HEK293T (cell line): ENCODE results near the gene SFT2D2.

ENCODE experiments used
- ARNT ChIP-seq: fragments of 450-650 bp; IDR thresholded peaks from 2 replicates; pipeline ENCODE4 v1.6.1; 2017; ENCODE audit warnings: mild to moderate bottlenecking
- BHLHE40 ChIP-seq: fragments of 450-650 bp; IDR thresholded peaks from 2 replicates; pipeline ENCODE4 v1.6.1; 2016; ENCODE audit warnings: mild to moderate bottlenecking, moderate library complexity, borderline replicate concordance
- CTBP1 ChIP-seq: fragments of 450-650 bp; IDR thresholded peaks from 2 replicates; pipeline ENCODE4 v1.6.1; 2016; ENCODE audit warnings: borderline replicate concordance
- ELF4 ChIP-seq: fragments of 450-650 bp; IDR thresholded peaks from 2 replicates; pipeline ENCODE4 v1.6.1; 2017; ENCODE audit warnings: antibody characterized with exemption
- FOXK2 ChIP-seq: fragments of 450-650 bp; IDR thresholded peaks from 2 replicates; pipeline ENCODE4 v1.6.1; 2016; ENCODE audit warnings: mild to moderate bottlenecking
- FOXM1 ChIP-seq: fragments of 450-650 bp; IDR thresholded peaks from 2 replicates; pipeline ENCODE4 v1.6.1; 2017; ENCODE audit warnings: mild to moderate bottlenecking, borderline replicate concordance
- L3MBTL2 ChIP-seq: fragments of 450-650 bp; conservative IDR thresholded peaks from 2 replicates; pipeline ENCODE4 v1.6.1; 2016; ENCODE audit warnings: mild to moderate bottlenecking
- LEF1 ChIP-seq: fragments of 450-650 bp; IDR thresholded peaks from 2 replicates; pipeline ENCODE4 v1.6.1; 2017; ENCODE audit warnings: mild to moderate bottlenecking, borderline replicate concordance
- NFRKB ChIP-seq: fragments of 450-650 bp; IDR thresholded peaks from 2 replicates; pipeline ENCODE4 v1.6.1; 2016; ENCODE audit warnings: mild to moderate bottlenecking, moderate library complexity
- PKNOX1 ChIP-seq: fragments of 450-650 bp; IDR thresholded peaks from 2 replicates; pipeline ENCODE4 v1.6.1; 2016
- SP1 ChIP-seq: fragments of 450-650 bp; IDR thresholded peaks from 2 replicates; pipeline ENCODE4 v1.6.1; 2017
- SUZ12 ChIP-seq: fragments of 450-650 bp; IDR thresholded peaks from 2 replicates; pipeline ENCODE4 v1.6.1; 2016; ENCODE audit warnings: mild to moderate bottlenecking
- TARDBP ChIP-seq: fragments of 450-650 bp; IDR thresholded peaks from 2 replicates; pipeline ENCODE4 v1.6.1; 2016
- ZNF384 ChIP-seq: fragments of 450-650 bp; IDR thresholded peaks from 2 replicates; pipeline ENCODE4 v1.6.1; 2016

GRCh38 chr1:168245042-168245441 lies 19.2 kb downstream of the SFT2D2 start:
- TF ChIP-seq ELF4 (no peak), FOXM1 (no peak), LEF1 (no peak), ZNF384 (no peak), ARNT (no peak), SP1 (no peak), FOXK2 (no peak), CTBP1 (no peak), NFRKB (no peak), TARDBP (no peak), BHLHE40 (no peak), SUZ12 (no peak), L3MBTL2 (no peak), PKNOX1 (no peak)
